ENCODE measurements around the gene JPH3.

GRCh38 chr16:87722590-87723225 lies 120.4 kb downstream of the JPH3 start:
- TF ChIP-seq CTCF (conservative IDR thresholded peaks at IDR 0.05; ENCODE audit: low read depth, low read length) (no peak), EZH2 (IDR thresholded peaks at IDR 0.05; ENCODE audit: borderline replicate concordance, low read depth, low read length, poor library complexity, severe bottlenecking) (no peak)

Measured in A673 (cell line).